HepG2 (cell line): ENCODE measurements around the gene CYLD. TPM values are rescaled to one million over a fixed set of nuclear protein-coding genes. Genes with fewer than 3 reads are reported as not detected.

Source experiments
- ARHGAP35 ChIP-seq: sonication (generic); formaldehyde crosslinking; IDR thresholded peaks from 2 replicates; pipeline ENCODE4 v1.9.0; 2022; ENCODE audit warnings: mild to moderate bottlenecking, inconsistent platforms, moderate library complexity, missing genetic modification reagents, borderline replicate concordance
- BRD4 ChIP-seq: sonication (generic); formaldehyde crosslinking; IDR thresholded peaks from 2 replicates; pipeline ENCODE4 v1.4.0; 2020; ENCODE audit warnings: missing genetic modification reagents
- GFI1 ChIP-seq: sonication (generic); formaldehyde crosslinking; IDR thresholded peaks from 2 replicates; pipeline ENCODE4 v1.5.0; 2020; ENCODE audit warnings: missing genetic modification reagents, mild to moderate bottlenecking, borderline replicate concordance
- HIVEP1 ChIP-seq: sonication (generic); formaldehyde crosslinking; IDR thresholded peaks from 2 replicates; pipeline ENCODE4 v1.4.0; 2020; ENCODE audit warnings: mild to moderate bottlenecking, missing genetic modification reagents
- IRF2 ChIP-seq: IDR thresholded peaks from 2 replicates; pipeline ENCODE4 v1.6.1; 2018; ENCODE audit warnings: missing genetic modification reagents, missing compliant biosample characterization
- MIXL1 ChIP-seq: IDR thresholded peaks from 2 replicates; pipeline ENCODE4 v1.6.1; 2016
- NKX3-1 ChIP-seq: sonication (generic); formaldehyde crosslinking; IDR thresholded peaks from 2 replicates; pipeline ENCODE4 v1.5.0; 2020; ENCODE audit warnings: missing genetic modification reagents
- PAXIP1 ChIP-seq: sonication (generic); formaldehyde crosslinking; conservative IDR thresholded peaks from 2 replicates; pipeline ENCODE4 v1.4.0; 2020; ENCODE audit warnings: mild to moderate bottlenecking, missing genetic modification reagents, moderate library complexity
- PPARG ChIP-seq: conservative IDR thresholded peaks from 2 replicates; pipeline ENCODE4 v1.6.1; 2016; ENCODE audit warnings: missing biosample characterization, missing genetic modification reagents
- RBAK ChIP-seq: sonication (generic); formaldehyde crosslinking; IDR thresholded peaks from 2 replicates; pipeline ENCODE4 v1.5.1; 2020; ENCODE audit warnings: mild to moderate bottlenecking, missing genetic modification reagents
- SOX13 ChIP-seq, 3 experiments: fragments of 450-650 bp in 1 of 3; sonication (generic) in 1 of 3; formaldehyde crosslinking in 1 of 3; IDR thresholded peaks in 2 of 3; conservative IDR thresholded peaks in 1 of 3; 2 replicates each; pipeline versions ENCODE4 v1.5.0 to v1.6.1; 2016 to 2020; ENCODE audit warnings: antibody characterized with exemption in 1 of 3, mild to moderate bottlenecking in 1 of 3, missing compliant biosample characterization in 1 of 3, missing genetic modification reagents in 1 of 3, moderate library complexity in 1 of 3
- SP1 ChIP-seq, 2 experiments: fragments of 450-650 bp in 1 of 2; sonication (generic) in 1 of 2; formaldehyde crosslinking in 1 of 2; IDR thresholded peaks; 2 replicates each; pipeline versions ENCODE4 v1.4.0 to v1.6.1; 2016 to 2020; ENCODE audit warnings: missing genetic modification reagents in 1 of 2
- THAP7 ChIP-seq: sonication (generic); formaldehyde crosslinking; IDR thresholded peaks from 2 replicates; pipeline ENCODE4 v1.8.1; 2023; ENCODE audit warnings: mild to moderate bottlenecking, missing genetic modification reagents
- WIZ ChIP-seq: sonication (generic); formaldehyde crosslinking; IDR thresholded peaks from 2 replicates; pipeline ENCODE4 v1.5.1; 2020; ENCODE audit warnings: mild to moderate bottlenecking, missing genetic modification reagents
- ZBTB37 ChIP-seq: sonication (generic); formaldehyde crosslinking; IDR thresholded peaks from 2 replicates; pipeline ENCODE4 v1.4.0; 2020; ENCODE audit warnings: mild to moderate bottlenecking, missing genetic modification reagents
- ZFX ChIP-seq: sonication (generic); formaldehyde crosslinking; IDR thresholded peaks from 2 replicates; pipeline ENCODE4 v1.4.0; 2020; ENCODE audit warnings: mild to moderate bottlenecking, low read depth, missing genetic modification reagents, moderate library complexity
- ZNF143 ChIP-seq: sonication (generic); formaldehyde crosslinking; IDR thresholded peaks from 2 replicates; pipeline ENCODE4 v1.4.0; 2020; ENCODE audit warnings: missing genetic modification reagents
- ZNF660 ChIP-seq: sonication (generic); formaldehyde crosslinking; IDR thresholded peaks from 2 replicates; pipeline ENCODE4 v1.5.1; 2020; ENCODE audit warnings: mild to moderate bottlenecking, low read depth, missing genetic modification reagents, borderline replicate concordance
- ZNF792 ChIP-seq: IDR thresholded peaks from 2 replicates; pipeline ENCODE4 v1.6.1; 2016
- polyA plus RNA-seq, 8 experiments: library from polyadenylated mRNA; depleted of rRNA in 3 of 8; stranded (reverse) in 7 of 8; unstranded in 1 of 8; fragments of >200 nt; fragmentation: Illumina TruSeq in 4 of 8; extraction: Trizol in 4 of 8; gene quantifications; 2 replicates each; pipeline versions ENCODE4 v1.2.1 to v1.2.3, GENCODE V29; 2011 to 2016; ENCODE audit warnings: low read depth in 4 of 8, missing spikeins in 1 of 8, mixed read lengths in 1 of 8; ENCODE audit not compliant: insufficient read depth in 1 of 8
- total RNA-seq, 5 experiments: library from RNA; depleted of rRNA; stranded (reverse); fragments of >200 nt; fragmentation: Illumina TruSeq; extraction: Trizol; gene quantifications; 2 replicates each; pipeline ENCODE4 v1.2.3, GENCODE V29; 2016; ENCODE audit warnings: low read depth in 1 of 5

The CYLD gene
- total and polyA plus RNA-seq, 2 of the 13 experiments (the other 11 are each of a cell fraction or from before 2014, with no cell fraction given) = 6.1 to 11.4 TPM

GRCh38 chr16:50696126-50696525 lies 45.8 kb upstream of the CYLD start (continued):
- TF ChIP-seq SOX13 (IDR thresholded peaks at IDR 0.05) = peak; percentile 70; the same call in 1 of the 2 replicates
- TF ChIP-seq SOX13 (CRISPR knock-in tag; conservative IDR thresholded peaks at IDR 0.05 in 1 of 2, IDR thresholded peaks at IDR 0.05 in 1 of 2) = peak in 1 of 2 experiments; percentile 90; a peak in 2 of 4 replicates
- TF ChIP-seq ARHGAP35 (CRISPR knock-in tag) = no peak
- peak; percentile 22; the same call in 1 of the 2 replicates for TF ChIP-seq ZNF792 (CRISPR knock-in tag)
- no peak for TF ChIP-seq WIZ
- no peak for TF ChIP-seq IRF2 (CRISPR knock-in tag)
- no peak for TF ChIP-seq SP1 (IDR thresholded peaks at IDR 0.05)
- 0 out of 2 replicates have a peak, but pooled peaks have one; percentile 15 for TF ChIP-seq SP1 (CRISPR knock-in tag; IDR thresholded peaks at IDR 0.05)
- no peak for TF ChIP-seq THAP7 (CRISPR knock-in tag)
- TF ChIP-seq ZNF660 (CRISPR knock-in tag) = no peak
- no peak for TF ChIP-seq ZNF143 (CRISPR knock-in tag)
- no peak for TF ChIP-seq BRD4 (CRISPR knock-in tag)
- peak; percentile 66; the same call in 1 of the 2 replicates for TF ChIP-seq GFI1 (CRISPR knock-in tag)
- TF ChIP-seq PPARG (CRISPR knock-in tag) = peak; percentile 49; the same call in 1 of the 2 replicates
- no peak for TF ChIP-seq RBAK
- peak; percentile 52 for TF ChIP-seq ZFX
- no peak for TF ChIP-seq NKX3-1 (CRISPR knock-in tag)
- no peak for TF ChIP-seq ZBTB37 (CRISPR knock-in tag)
- TF ChIP-seq MIXL1 (CRISPR knock-in tag) = no peak
- peak; percentile 46 for TF ChIP-seq PAXIP1 (CRISPR knock-in tag)
- TF ChIP-seq HIVEP1 = 0 out of 2 replicates have a peak, but pooled peaks have one; percentile 50
